H1 (cell line): ENCODE data around the gene DMPK. TPM values are rescaled to one million over a fixed set of nuclear protein-coding genes. Genes with fewer than 3 reads are reported as not detected.

Experiments
- CTCF ChIA-PET: fragments of 300-600 bp; sonication (Branson Sonifier 250); formaldehyde crosslinking; loops from one replicate; lab custom pipeline; 2021; ENCODE audit not compliant: partially characterized antibody; lab: Charles Lee
- POLR2A ChIA-PET: fragments of 300-600 bp; sonication (Branson Sonifier 250); formaldehyde crosslinking; loops from one replicate; lab custom pipeline; 2021; ENCODE audit warnings: inconsistent platforms; ENCODE audit not compliant: partially characterized antibody; lab: Charles Lee
- DNase-seq, 2 experiments: peaks; one replicate each; pipeline versions ENCODE4 v3.0.0 to v3.0.0-alpha.2; 2010 to 2022; ENCODE audit warnings: low spot score in 2 of 2, low read depth in 1 of 2, mixed read lengths in 1 of 2
- FAIRE-seq: peaks from 2 replicates; lab custom pipeline; 2011; peaks lifted over from hg19 to GRCh38; lab: Jason Lieb, UNC
- H2AFZ ChIP-seq: 2 replicates; pipeline ENCODE4 v1.8.1; 2012; ENCODE audit warnings: low read length, inconsistent platforms
- H2AK5ac ChIP-seq: 2 replicates; pipeline ENCODE4 v1.6.1; 2013; ENCODE audit warnings: low read depth, low read length
- H2BK120ac ChIP-seq: replicated peaks from 2 replicates; pipeline ENCODE3; 2013; ENCODE audit warnings: low read depth, low read length, inconsistent platforms
- H2BK12ac ChIP-seq: 2 replicates; pipeline ENCODE4 v1.6.1; 2013; ENCODE audit warnings: low read depth, low read length
- H2BK15ac ChIP-seq: 2 replicates; pipeline ENCODE4 v1.6.1; 2013; ENCODE audit warnings: low read length
- H2BK20ac ChIP-seq: 2 replicates; pipeline ENCODE4 v1.6.1; 2013; ENCODE audit warnings: low read length
- H2BK5ac ChIP-seq: 2 replicates; pipeline ENCODE4 v1.6.1; 2013; ENCODE audit warnings: low read depth, low read length
- H3K14ac ChIP-seq: 2 replicates; pipeline ENCODE4 v1.6.1; 2013; ENCODE audit warnings: inconsistent platforms; ENCODE audit not compliant: insufficient read length
- H3K18ac ChIP-seq: 2 replicates; pipeline ENCODE4 v1.6.1; 2013; ENCODE audit warnings: low read length; ENCODE audit errors: extremely low read depth
- H3K23ac ChIP-seq: 2 replicates; pipeline ENCODE4 v1.6.1; 2013; ENCODE audit warnings: inconsistent platforms; ENCODE audit not compliant: insufficient read length
- H3K23me2 ChIP-seq: 2 replicates; pipeline ENCODE4 v1.6.1; 2013; ENCODE audit warnings: low read depth, low read length
- H3K27ac ChIP-seq: 2 replicates; pipeline ENCODE4 v1.6.1; 2011; ENCODE audit warnings: low read depth, low read length, inconsistent platforms
- H3K27me3 ChIP-seq, 4 experiments: replicated peaks in 1 of 4; 1 replicate in 1 of 4; 2 replicates in 3 of 4; pipeline versions ENCODE4 v1.6.1 to v1.8.1; 2011 to 2013; ENCODE audit warnings: low read length in 3 of 4, mild to moderate bottlenecking in 3 of 4, inconsistent platforms in 2 of 4, mixed read lengths in 2 of 4, moderate library complexity in 1 of 4; ENCODE audit not compliant: control insufficient read depth in 3 of 4, insufficient read depth in 3 of 4; ENCODE audit errors: extremely low read depth in 1 of 4
- H3K36me3 ChIP-seq, 4 experiments: 2 replicates each; pipeline versions ENCODE4 v1.6.1 to v1.8.1; 2011 to 2013; ENCODE audit warnings: mild to moderate bottlenecking in 4 of 4, low read length in 3 of 4, moderate library complexity in 2 of 4, control low read depth in 1 of 4, inconsistent platforms in 1 of 4; ENCODE audit not compliant: insufficient read depth in 4 of 4, control insufficient read depth in 2 of 4
- H3K4ac ChIP-seq: replicated peaks from 2 replicates; pipeline ENCODE3; 2013; ENCODE audit warnings: low read length, low read depth, mixed read lengths, inconsistent platforms; ENCODE audit not compliant: insufficient read length
- H3K4me1 ChIP-seq, 4 experiments: replicated peaks in 1 of 4; 1 replicate in 1 of 4; 2 replicates in 3 of 4; pipeline versions ENCODE4 v1.6.1 to v1.8.1; 2011 to 2013; ENCODE audit warnings: low read length in 3 of 4, inconsistent platforms in 2 of 4, mixed read lengths in 1 of 4; ENCODE audit not compliant: insufficient read depth in 4 of 4, control insufficient read depth in 3 of 4
- H3K4me2 ChIP-seq, 2 experiments: 2 replicates each; pipeline versions ENCODE4 v1.6.1 to v1.8.1; 2011 to 2013; ENCODE audit warnings: low read depth in 2 of 2, low read length in 2 of 2, control low read depth in 1 of 2, inconsistent platforms in 1 of 2, mild to moderate bottlenecking in 1 of 2; ENCODE audit not compliant: insufficient read depth in 1 of 2
- H3K4me3 ChIP-seq, 4 experiments: fragments of 200-600, 300-600 bp in 1 of 4; sonication (generic), shearing (Covaris generic), sonication (Bioruptor Twin) in 1 of 4; 2 replicates each; pipeline versions ENCODE4 v1.5.1 to v1.8.1; 2011 to 2016; ENCODE audit warnings: low read length in 4 of 4, low read depth in 3 of 4, control low read depth in 2 of 4, inconsistent platforms in 2 of 4, mild to moderate bottlenecking in 2 of 4, mixed read lengths in 1 of 4, moderate library complexity in 1 of 4; ENCODE audit not compliant: insufficient read depth in 2 of 4; ENCODE audit errors: extremely low read depth in 1 of 4
- H3K56ac ChIP-seq: replicated peaks from 2 replicates; pipeline ENCODE3; 2013; ENCODE audit warnings: low read depth, mild to moderate bottlenecking, mixed read lengths, low read length, inconsistent platforms; ENCODE audit not compliant: insufficient read length
- H3K79me1 ChIP-seq: 2 replicates; pipeline ENCODE4 v1.6.1; 2013; ENCODE audit warnings: low read depth, low read length, control low read depth
- H3K79me2 ChIP-seq, 2 experiments: 2 replicates each; pipeline versions ENCODE4 v1.6.1 to v1.8.1; 2012 to 2013; ENCODE audit warnings: low read length in 2 of 2, mild to moderate bottlenecking in 2 of 2, inconsistent platforms in 1 of 2; ENCODE audit not compliant: insufficient read depth in 2 of 2, control insufficient read depth in 1 of 2
- H3K9ac ChIP-seq, 4 experiments: replicated peaks in 1 of 4; 1 replicate in 1 of 4; 2 replicates in 3 of 4; pipeline versions ENCODE4 v1.6.1 to v1.8.1; 2011 to 2013; ENCODE audit warnings: low read depth in 3 of 4, low read length in 3 of 4, control low read depth in 2 of 4, mild to moderate bottlenecking in 2 of 4, moderate library complexity in 2 of 4, inconsistent platforms in 1 of 4; ENCODE audit errors: extremely low read depth in 1 of 4
- H3K9me3 ChIP-seq, 2 experiments: 2 replicates each; pipeline versions ENCODE4 v1.6.1 to v1.8.1; 2012 to 2013; ENCODE audit warnings: mild to moderate bottlenecking in 2 of 2, moderate library complexity in 2 of 2, control low read depth in 1 of 2, inconsistent platforms in 1 of 2, low read depth in 1 of 2, low read length in 1 of 2, mixed read lengths in 1 of 2; ENCODE audit not compliant: insufficient read depth in 2 of 2
- H4K20me1 ChIP-seq, 2 experiments: replicated peaks in 1 of 2; 2 replicates each; pipeline versions ENCODE3 to v1.8.1; 2011 to 2013; ENCODE audit warnings: inconsistent platforms in 2 of 2, low read length in 2 of 2, mild to moderate bottlenecking in 1 of 2; ENCODE audit not compliant: insufficient read depth in 2 of 2, control insufficient read depth in 1 of 2
- H4K5ac ChIP-seq: 2 replicates; pipeline ENCODE4 v1.6.1; 2013; ENCODE audit warnings: low read length, low read depth, mixed read lengths, inconsistent platforms; ENCODE audit not compliant: insufficient read length
- H4K8ac ChIP-seq: 2 replicates; pipeline ENCODE4 v1.8.0; 2013; ENCODE audit warnings: mild to moderate bottlenecking, moderate library complexity, low read length, inconsistent platforms; ENCODE audit not compliant: insufficient read depth; ENCODE audit errors: extremely low read depth
- H4K91ac ChIP-seq: replicated peaks from 2 replicates; pipeline ENCODE3; 2013; ENCODE audit warnings: low read length, mixed read lengths, inconsistent platforms; ENCODE audit not compliant: insufficient read length
- CHD2 ChIP-seq: IDR thresholded peaks from 2 replicates; pipeline ENCODE4 v1.6.1; 2012; ENCODE audit warnings: low read length, improper control_type of control experiment
- CTBP2 ChIP-seq: IDR thresholded peaks from 2 replicates; pipeline ENCODE4 v1.7.0; 2011; ENCODE audit warnings: borderline replicate concordance, mild to moderate bottlenecking, moderate library complexity, mixed read lengths, low read length; ENCODE audit not compliant: insufficient read depth, insufficient read length
- PHF8 ChIP-seq: fragments of 200-600 bp; sonication (generic); conservative IDR thresholded peaks from 2 replicates; pipeline ENCODE4 v1.7.1; 2012; ENCODE audit warnings: low read depth, mild to moderate bottlenecking, inconsistent platforms, low read length, moderate library complexity
- WGBS, 2 experiments: shearing (Covaris generic) in 1 of 2; methylation state at CpG; one replicate each; pipeline versions ENCODE4 v1.1.6 to v1.1.7; 2013 to 2015; ENCODE audit warnings: low lambda C conversion rate in 2 of 2, mixed read lengths in 2 of 2, inconsistent platforms in 1 of 2, low coverage in 1 of 2, missing lambda C conversion rate in 1 of 2; ENCODE audit not compliant: insufficient replicate concordance in 2 of 2, insufficient coverage in 1 of 2, insufficient read length in 1 of 2; ENCODE audit errors: extremely low coverage in 1 of 2, missing lambda C conversion rate in 1 of 2; 5-methylcytosine and 5-hydroxymethylcytosine counted together
- polyA plus RNA-seq, 7 experiments: library from polyadenylated mRNA; depleted of rRNA in 3 of 7; stranded (reverse) in 5 of 7; unstranded in 2 of 7; fragments of >200 nt in 5 of 7; fragments of 200-250 nt in 2 of 7; gene quantifications; 1 replicate in 5 of 7; 2 replicates in 1 of 7; 4 replicates in 1 of 7; pipeline versions ENCODE4 v1.2.1 to v1.2.3, GENCODE V29; 2011 to 2013; ENCODE audit warnings: missing spikeins in 2 of 7, mixed read lengths in 2 of 7
- total RNA-seq: library from RNA; stranded (reverse); fragmentation: NEBNext Ultra II Directional; extraction: Animal tissue kit (Norgen Biotek cat#: 25700); gene quantifications from 2 replicates; pipeline ENCODE4 v1.2.1, GENCODE V29; 2021
- TF ChIP-seq, protein P1 (sequence below): IDR thresholded peaks from 2 replicates; pipeline ENCODE4 v1.6.1; 2011; ENCODE audit warnings: low read length, improper control_type of control experiment

DMPK gene
- total and polyA plus RNA-seq, 2 of the 8 experiments (the other 6 are each of a cell fraction or from before 2014, with no cell fraction given) = 13.7 to 27.4 TPM

DNA sequence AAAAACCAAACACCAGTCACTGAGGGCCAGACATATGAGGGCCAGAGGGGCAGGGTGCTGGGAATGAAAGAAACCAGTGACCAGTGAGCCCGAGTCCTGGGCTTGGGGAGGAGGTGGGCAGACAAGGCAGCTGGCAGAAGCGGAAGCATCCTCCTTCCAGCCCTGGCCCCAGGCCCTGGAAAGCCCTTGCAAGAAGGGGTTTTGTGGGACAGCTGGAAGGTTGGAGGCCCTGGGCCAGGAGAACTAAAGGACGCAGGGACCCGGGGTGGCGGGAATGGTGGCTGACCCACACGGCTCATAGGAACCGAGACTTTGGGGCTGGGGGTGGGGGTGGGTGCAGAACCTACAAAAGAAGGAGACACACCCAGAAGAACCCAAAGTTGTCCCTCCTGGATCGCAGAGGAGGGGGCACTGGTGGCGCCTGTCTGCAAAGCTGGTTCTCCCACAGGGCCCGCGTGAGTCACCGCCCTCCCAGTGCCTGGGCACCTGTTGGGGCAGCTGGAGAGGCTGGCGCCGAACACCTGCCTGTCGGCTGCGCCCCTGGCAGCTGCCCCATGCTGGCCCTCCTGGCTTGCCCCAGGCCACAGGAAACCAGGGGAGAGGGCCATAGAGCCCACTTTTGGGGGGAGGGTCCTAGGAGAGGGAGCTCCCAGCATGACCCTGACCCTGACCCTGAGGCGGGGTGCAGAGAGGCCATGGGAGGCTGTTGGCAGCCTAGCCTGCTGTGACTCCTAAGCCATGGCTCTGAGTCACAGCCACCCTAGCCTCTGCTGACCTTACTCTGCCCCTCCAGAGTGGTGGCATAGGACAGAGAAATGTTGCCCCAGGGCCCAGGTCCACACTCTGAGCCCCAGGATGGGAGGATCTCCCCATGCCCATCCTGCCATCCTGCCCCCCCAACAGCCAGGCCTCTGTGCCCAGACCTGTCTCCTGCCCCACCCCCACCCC is 802 bp downstream of the DMPK start:
- Histone ChIP-seq H2BK5ac (no peak overlapping the region), H4K5ac (no peak overlapping the region), H3K9me3 (no peaks in the 10 kb centered on the region), H3K79me1 (0 out of 2 replicates have a peak, but pooled peaks cover 4% of the 10 kb centered on the region), H3K4me2 (no peak overlapping the region), H3K14ac (no peak overlapping the region), H3K23ac (no peak overlapping the region), H3K4ac (no peak overlapping the region), H3K9ac (no peak overlapping the region), H3K36me3 (peaks cover 3 to 24% (median 11%) of the 10 kb centered on the region in 4 experiments; a peak in 6 of 8 replicates), H3K27ac (no peak overlapping the region), H3K23me2 (peaks cover 4% of the 10 kb centered on the region; the same call in 1 of the 2 replicates), H3K56ac (no peak overlapping the region), H3K79me2 (no peaks in the 10 kb centered on the region), H2AFZ (no peak overlapping the region), H2BK15ac (no peak overlapping the region), H2BK20ac (0 out of 2 replicates have a peak overlapping the region, but pooled peaks have one; percentile 32), H4K8ac (peak overlapping the region; percentile 2; the same call in 1 of the 2 replicates), H2BK120ac (no peak overlapping the region), H3K4me1 (peaks cover 3 to 26% (median 15%) of the 10 kb centered on the region in 4 experiments), H2BK12ac (0 out of 2 replicates have a peak overlapping the region, but pooled peaks have one; percentile 39), H3K4me3 (no peak overlapping the region), H3K27me3 (peaks cover 0 to 6% (median 0%) of the 10 kb centered on the region in 4 experiments; a peak in 1 of 7 replicates), H4K20me1 (peaks cover 15 to 20% of the 10 kb centered on the region in 2 experiments), H3K18ac (no peak overlapping the region), H4K91ac (no peak overlapping the region), H2AK5ac (0 out of 2 replicates have a peak overlapping the region, but pooled peaks have one; percentile 39)
- 88% methylated on average over 16 of the region's 17 CpGs; no CpG with 5 or more reads in 1 of the 2 experiments for WGBS, 2 experiments
- FAIRE-seq (no peak), DNase-seq (no peak)
- ChIA-PET POLR2A (interaction anchor here (0.9 to 9.5 kb wide), 13 partner anchors 8 to 82 kb away, joined by 3 to 133 read pairs (median 5); partner anchors contain the start of genes DMWD, SIX5 and SYMPK), CTCF (interaction anchor here (0.5 to 5.1 kb wide), 10 partner anchors 8 to 110 kb away, joined by 3 to 45 read pairs (median 4); partner anchors contain the start of genes FBXO46, IRF2BP1 and SIX5)
- TF ChIP-seq CTBP2 = no peak
- TF ChIP-seq, protein P1, sequence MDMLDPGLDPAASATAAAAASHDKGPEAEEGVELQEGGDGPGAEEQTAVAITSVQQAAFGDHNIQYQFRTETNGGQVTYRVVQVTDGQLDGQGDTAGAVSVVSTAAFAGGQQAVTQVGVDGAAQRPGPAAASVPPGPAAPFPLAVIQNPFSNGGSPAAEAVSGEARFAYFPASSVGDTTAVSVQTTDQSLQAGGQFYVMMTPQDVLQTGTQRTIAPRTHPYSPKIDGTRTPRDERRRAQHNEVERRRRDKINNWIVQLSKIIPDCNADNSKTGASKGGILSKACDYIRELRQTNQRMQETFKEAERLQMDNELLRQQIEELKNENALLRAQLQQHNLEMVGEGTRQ = no peak
- no peak for TF ChIP-seq CHD2
- no peak for TF ChIP-seq PHF8
